PC-9 (cell line): ENCODE data around the gene CCDC148. TPM values are rescaled to one million over a fixed set of nuclear protein-coding genes. Genes with fewer than 3 reads are reported as not detected.

Experiments used
- BruUV-seq: library from RNA; stranded (reverse); fragments of 400-500 nt; replicated peaks from 2 replicates; lab custom pipeline; 2021; lab: Mats Ljungman, UMichigan
- CTCF ChIA-PET: fragments of 300-600 bp; sonication (Branson Sonifier 250); formaldehyde crosslinking; loops from one replicate; lab custom pipeline; 2022; ENCODE audit warnings: antibody characterized with exemption; lab: Charles Lee
- POLR2A ChIA-PET: fragments of 300-600 bp; sonication (Branson Sonifier 250); formaldehyde crosslinking; loops from one replicate; lab custom pipeline; 2022; ENCODE audit warnings: antibody characterized with exemption; ENCODE audit not compliant: unreplicated experiment; lab: Charles Lee
- DNase-seq, 2 experiments: peaks; one replicate each; pipeline versions ENCODE4 v3.0.0 to v3.0.0-alpha.2; 2015 to 2022; ENCODE audit warnings: mixed read lengths in 1 of 2
- H2AFZ ChIP-seq: fragments of 200-600 bp; sonication (generic); 2 replicates; pipeline ENCODE4 v1.8.1; 2017; ENCODE audit warnings: antibody characterized with exemption
- H3F3A ChIP-seq: fragments of 200-600 bp; sonication (generic); 2 replicates; pipeline ENCODE4 v1.8.1; 2017; ENCODE audit warnings: antibody characterized with exemption, mild to moderate bottlenecking, low read depth; ENCODE audit not compliant: insufficient read depth
- H3K27ac ChIP-seq: fragments of 200-600 bp; sonication (generic); 2 replicates; pipeline ENCODE4 v1.6.1; 2016; ENCODE audit warnings: mixed run types
- H3K27me3 ChIP-seq: fragments of 200-600 bp; sonication (generic); 2 replicates; pipeline ENCODE4 v1.6.1; 2016; ENCODE audit warnings: low read depth, mixed run types; ENCODE audit not compliant: insufficient read depth
- H3K36me3 ChIP-seq: fragments of 200-600 bp; sonication (generic); 2 replicates; pipeline ENCODE4 v1.6.1; 2016; ENCODE audit warnings: low read depth, mixed run types
- H3K4me1 ChIP-seq: fragments of 200-600 bp; sonication (generic); replicated peaks from 2 replicates; pipeline ENCODE4 v1.6.1; 2016; ENCODE audit warnings: mixed run types; ENCODE audit not compliant: insufficient read depth
- H3K4me2 ChIP-seq: fragments of 200-600 bp; sonication (generic); 2 replicates; pipeline ENCODE4 v1.6.1; 2017; ENCODE audit warnings: mixed run types
- H3K4me3 ChIP-seq: fragments of 200-600 bp; sonication (generic); 2 replicates; pipeline ENCODE4 v1.6.1; 2016; ENCODE audit warnings: mixed run types
- H3K79me2 ChIP-seq: fragments of 200-600 bp; sonication (generic); 2 replicates; pipeline ENCODE4 v1.6.1; 2017; ENCODE audit warnings: low read depth, mixed run types
- H3K9me2 ChIP-seq: fragments of 200-600 bp; sonication (generic); 2 replicates; pipeline ENCODE4 v1.8.1; 2017; ENCODE audit warnings: mild to moderate bottlenecking; ENCODE audit not compliant: insufficient read depth
- H3K9me3 ChIP-seq: fragments of 200-600 bp; sonication (generic); 2 replicates; pipeline ENCODE4 v1.8.1; 2016; ENCODE audit warnings: low read depth; ENCODE audit not compliant: insufficient read depth
- H4K20me1 ChIP-seq: fragments of 200-600 bp; sonication (generic); 2 replicates; pipeline ENCODE4 v1.8.1; 2017; ENCODE audit not compliant: insufficient read depth
- CTCF ChIP-seq: fragments of 200-600 bp; sonication (generic); conservative IDR thresholded peaks from 2 replicates; pipeline ENCODE4 v1.6.1; 2017; ENCODE audit warnings: mixed run types, antibody characterized with exemption, mild to moderate bottlenecking, moderate library complexity
- EZH2 ChIP-seq: fragments of 200-600 bp; sonication (generic); IDR thresholded peaks from 2 replicates; pipeline ENCODE4 v1.8.0; 2017; ENCODE audit warnings: antibody characterized with exemption, low read depth
- intact Hi-C: fragments of 100-400 bp; cut with micrococcal nuclease; formaldehyde crosslinking; loops from one replicate; pipeline ENCODE4 v1.10.0; 2022; ENCODE audit not compliant: unreplicated experiment
- total RNA-seq: library from RNA; stranded (reverse); gene quantifications from 2 replicates; pipeline ENCODE4 v1.2.3, GENCODE V29; 2021

Gene CCDC148
- total RNA-seq, 1 experiment from 2014 or later = 1.8 TPM

GRCh38 chr2:158243392-158243791 lies 213.2 kb downstream of the CCDC148 start:
- ChIA-PET POLR2A (no interaction called here), CTCF (no interaction called here)
- Histone ChIP-seq H3K27me3 (no peaks in the 10 kb centered on the region), H2AFZ (no peak overlapping the region), H4K20me1 (no peaks in the 10 kb centered on the region), H3K79me2 (no peaks in the 10 kb centered on the region), H3K36me3 (no peaks in the 10 kb centered on the region), H3K9me3 (no peaks in the 10 kb centered on the region), H3K4me2 (no peak overlapping the region), H3K27ac (no peak overlapping the region), H3K9me2 (no peaks in the 10 kb centered on the region), H3K4me3 (no peak overlapping the region), H3K4me1 (no peaks in the 10 kb centered on the region; the same call in 1 of the 2 replicates), H3F3A (no peaks in the 10 kb centered on the region)
- intact Hi-C loops = no loop called here
- no peak for DNase-seq
- no peak for TF ChIP-seq EZH2
- no peak for TF ChIP-seq CTCF
- no TSS peak for BruUV-seq

- TF ChIP-seq EZH2 = no peak
- no peak for TF ChIP-seq CTCF
- no peaks in the 10 kb centered on the region for H4K20me1 ChIP-seq
- H3K27ac ChIP-seq = no peak overlapping the region
- no peaks in the 10 kb centered on the region for H3K9me2 ChIP-seq
- intact Hi-C loops = no loop called here
- H3K27me3 ChIP-seq = no peaks in the 10 kb centered on the region
- no peaks in the 10 kb centered on the region for H3K79me2 ChIP-seq
- no peaks in the 10 kb centered on the region for H3K36me3 ChIP-seq
- H3K9me3 ChIP-seq = no peaks in the 10 kb centered on the region
- no peaks in the 10 kb centered on the region for H3F3A ChIP-seq
- no peak overlapping the region for H2AFZ ChIP-seq
- POLR2A ChIA-PET = no interaction called here
- no peak for DNase-seq
- H3K4me1 ChIP-seq = no peaks in the 10 kb centered on the region; the same call in 1 of the 2 replicates
- CTCF ChIA-PET = interaction anchor here (0.5 kb wide), 1 partner anchor 526 kb away, joined by 4 read pairs; no protein-coding TSS in a partner anchor
- no TSS peak for BruUV-seq
- H3K4me2 ChIP-seq = no peak overlapping the region
- no peak overlapping the region for H3K4me3 ChIP-seq
Measured at GRCh38 chr2:158242280-158242679, 214.3 kb downstream of the CCDC148 start.

DNA sequence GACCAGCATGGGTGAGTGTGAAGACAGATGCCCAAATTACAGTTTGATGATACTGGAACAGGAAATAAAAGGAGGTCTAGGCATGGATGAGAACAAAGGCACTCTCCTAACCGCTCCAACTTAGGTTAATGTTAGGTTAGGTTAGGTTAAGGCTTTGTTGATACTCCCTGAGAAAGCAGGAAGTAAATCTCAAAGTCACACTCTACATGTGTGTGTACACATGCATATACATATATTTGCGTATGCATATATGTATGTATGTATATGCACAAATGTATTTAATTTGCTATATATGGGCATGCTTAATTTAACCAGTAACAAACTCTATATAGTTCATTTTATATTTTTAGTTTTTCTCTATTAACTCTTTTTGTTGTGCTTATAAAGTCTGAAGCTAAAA lies 215.6 kb downstream of the CCDC148 start:
- Histone ChIP-seq H4K20me1 (no peaks in the 10 kb centered on the region), H3K4me3 (no peak overlapping the region), H3K9me3 (no peaks in the 10 kb centered on the region), H3K4me2 (no peak overlapping the region), H3K27ac (no peak overlapping the region), H3K36me3 (no peaks in the 10 kb centered on the region), H3K9me2 (no peaks in the 10 kb centered on the region), H3K79me2 (no peaks in the 10 kb centered on the region), H3F3A (no peaks in the 10 kb centered on the region), H3K27me3 (no peaks in the 10 kb centered on the region), H3K4me1 (no peaks in the 10 kb centered on the region; the same call in 1 of the 2 replicates), H2AFZ (no peak overlapping the region)
- POLR2A ChIA-PET = interaction anchor here (0.6 kb wide), 1 partner anchor 1085 kb away, joined by 5 read pairs; no protein-coding TSS in a partner anchor
- BruUV-seq = no TSS peak
- no peak for TF ChIP-seq CTCF
- TF ChIP-seq EZH2 = no peak
- no peak for DNase-seq
- intact Hi-C loops = no loop called here
- CTCF ChIA-PET = no interaction called here
